GM12873 (cell line): ENCODE results near the gene NFE2L3.

Experiments used
- CTCF ChIP-seq: IDR thresholded peaks from 2 replicates; pipeline ENCODE4 v1.5.1; 2012; ENCODE audit warnings: low read depth, mild to moderate bottlenecking, moderate library complexity, low read length, control low read depth; ENCODE audit not compliant: insufficient read depth; ENCODE audit errors: missing control alignments

NFE2L3 gene

GRCh38 chr7:26117970-26118369 lies 34.0 kb upstream of the NFE2L3 start:
- TF ChIP-seq CTCF = no peak

- no peak for TF ChIP-seq CTCF
Observed at GRCh38 chr7:26122745-26123144, 29.3 kb upstream of the NFE2L3 start.

- no peak for TF ChIP-seq CTCF
Observed at GRCh38 chr7:26127411-26127810, 24.6 kb upstream of the NFE2L3 start.

- no peak for TF ChIP-seq CTCF
Observed at GRCh38 chr7:26131056-26131589, 20.9 kb upstream of the NFE2L3 start.

- TF ChIP-seq CTCF = no peak
Observed at GRCh38 chr7:26135076-26135475, 16.9 kb upstream of the NFE2L3 start.

- no peak for TF ChIP-seq CTCF
Observed at GRCh38 chr7:26135551-26135950, 16.4 kb upstream of the NFE2L3 start.

GRCh38 chr7:26136831-26137230 lies 15.2 kb upstream of the NFE2L3 start:
- TF ChIP-seq CTCF = no peak
